Measurements from ENCODE around the gene ATF6B.
A peak's percentile ranks its signal among the peaks of the same experiment; 100 is the strongest.

Gene ATF6B

DNA sequence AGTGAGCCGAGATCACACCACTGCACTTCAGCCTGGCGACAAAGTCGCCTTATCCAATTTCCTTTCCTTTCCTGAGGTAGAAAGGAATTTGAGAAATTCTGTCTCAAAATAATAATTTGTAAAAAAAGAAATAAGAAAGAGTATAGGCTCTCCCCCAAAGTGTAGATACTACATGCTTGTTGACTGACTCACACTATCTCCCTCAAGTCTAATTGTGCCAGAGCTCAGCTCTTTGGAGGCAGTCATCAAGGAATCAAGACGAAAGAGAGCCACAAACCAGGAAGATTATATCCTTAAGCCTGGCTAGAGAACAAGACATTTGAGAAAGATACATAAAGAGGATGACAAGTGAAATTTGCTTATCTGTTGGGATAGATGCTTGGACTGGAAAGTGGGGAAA lies 5.7 kb upstream of the ATF6B start:
- Histone ChIP-seq H3K18ac (ENCODE audit: low read depth in 1 of 2, low read length in 2 of 2) (no peak overlapping the region), H3K4me3 (ENCODE audit: insufficient read depth in 1 of 2, low read depth in 1 of 2, low read length in 2 of 2) (no peak overlapping the region), H3K79me1 (replicated peaks; ENCODE audit: low read length, poor library complexity, severe bottlenecking) (peaks cover 10% of the 10 kb centered on the region), H2BK15ac (ENCODE audit: low read depth, poor library complexity, severe bottlenecking) (no peak overlapping the region), H2BK120ac (ENCODE audit: low read depth, low read length) (no peak overlapping the region), H4K8ac (ENCODE audit: low read length) (no peak overlapping the region), H2BK12ac (ENCODE audit: low read length in 2 of 2) (no peak overlapping the region), H4K91ac (ENCODE audit: low read length) (no peak overlapping the region), H2BK5ac (ENCODE audit: low read depth, low read length, poor library complexity, severe bottlenecking) (no peak overlapping the region), H2AFZ (ENCODE audit: low read depth, low read length) (no peak overlapping the region), H3K4me1 (ENCODE audit: control insufficient read depth, insufficient read depth, low read depth, low read length) (peaks cover 11% of the 10 kb centered on the region), H3K27ac (ENCODE audit: low read length, poor library complexity, severe bottlenecking) (no peak overlapping the region), H2AK5ac (ENCODE audit: low read length, severe bottlenecking) (no peak overlapping the region), H3K23ac (ENCODE audit: low read length in 2 of 2) (no peak overlapping the region), H3K9ac (ENCODE audit: low read length) (no peak overlapping the region), H3K9me3 (ENCODE audit: control insufficient read depth, low read length) (no peaks in the 10 kb centered on the region), H3K14ac (ENCODE audit: low read length in 2 of 2) (no peak overlapping the region), H3K4ac (ENCODE audit: low read depth in 1 of 2, low read length in 2 of 2) (no peak overlapping the region), H3K36me3 (ENCODE audit: control insufficient read depth in 1 of 2, insufficient read depth in 2 of 2, low read depth in 1 of 2, low read length in 2 of 2) (no peaks in the 10 kb centered on the region), H3K27me3 (ENCODE audit: control insufficient read depth in 1 of 2, insufficient read depth in 1 of 2, low read length in 2 of 2) (peaks cover 0 to 6% of the 10 kb centered on the region in 2 experiments), H3K4me2 (ENCODE audit: low read length, poor library complexity, severe bottlenecking) (no peak overlapping the region)
- WGBS = 53% methylated on average over 1 of the region's 4 CpGs
- DNase-seq = no peak

DNA sequence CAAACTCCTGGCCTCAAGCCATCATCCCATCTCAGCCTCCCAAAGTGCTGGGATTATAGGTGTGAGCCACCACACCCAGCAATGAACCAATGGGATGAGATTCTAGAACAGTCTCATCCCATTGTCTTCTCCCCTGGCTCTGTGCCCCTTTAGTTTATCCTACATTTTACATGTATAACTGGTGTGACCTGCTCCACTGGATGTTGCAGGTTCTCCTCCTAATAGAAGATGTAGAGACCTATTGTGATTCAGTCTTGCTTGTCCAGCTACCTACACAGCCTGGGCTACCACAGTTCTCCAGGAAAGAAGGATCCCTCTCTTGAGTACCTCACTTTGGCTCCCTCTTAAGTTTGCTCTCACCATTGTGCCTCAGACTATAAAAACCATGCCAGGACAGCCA lies 4.1 kb upstream of the ATF6B start:
- Histone ChIP-seq H3K4me2 (ENCODE audit: low read length, poor library complexity, severe bottlenecking) (no peak overlapping the region), H2BK15ac (ENCODE audit: low read depth, poor library complexity, severe bottlenecking) (no peak overlapping the region), H3K18ac (ENCODE audit: low read depth in 1 of 2, low read length in 2 of 2) (no peak overlapping the region), H3K36me3 (ENCODE audit: control insufficient read depth in 1 of 2, insufficient read depth in 2 of 2, low read depth in 1 of 2, low read length in 2 of 2) (no peaks in the 10 kb centered on the region), H2BK12ac (ENCODE audit: low read length in 2 of 2) (no peak overlapping the region), H2BK120ac (ENCODE audit: low read depth, low read length) (no peak overlapping the region), H3K4ac (ENCODE audit: low read depth in 1 of 2, low read length in 2 of 2) (no peak overlapping the region), H3K14ac (ENCODE audit: low read length in 2 of 2) (no peak overlapping the region), H2AFZ (ENCODE audit: low read depth, low read length) (no peak overlapping the region), H3K27me3 (ENCODE audit: control insufficient read depth in 1 of 2, insufficient read depth in 1 of 2, low read length in 2 of 2) (peaks cover 0 to 6% of the 10 kb centered on the region in 2 experiments), H3K23ac (ENCODE audit: low read length in 2 of 2) (no peak overlapping the region), H3K9ac (ENCODE audit: low read length) (no peak overlapping the region), H3K9me3 (ENCODE audit: control insufficient read depth, low read length) (no peaks in the 10 kb centered on the region), H2AK5ac (ENCODE audit: low read length, severe bottlenecking) (no peak overlapping the region), H2BK5ac (ENCODE audit: low read depth, low read length, poor library complexity, severe bottlenecking) (no peak overlapping the region), H3K27ac (ENCODE audit: low read length, poor library complexity, severe bottlenecking) (no peak overlapping the region), H3K4me1 (ENCODE audit: control insufficient read depth, insufficient read depth, low read depth, low read length) (peaks cover 19% of the 10 kb centered on the region), H3K4me3 (ENCODE audit: insufficient read depth in 1 of 2, low read depth in 1 of 2, low read length in 2 of 2) (no peak overlapping the region), H4K91ac (ENCODE audit: low read length) (no peak overlapping the region), H3K79me1 (replicated peaks; ENCODE audit: low read length, poor library complexity, severe bottlenecking) (peaks cover 21% of the 10 kb centered on the region), H4K8ac (ENCODE audit: low read length) (no peak overlapping the region)
- no peak for DNase-seq

DNA sequence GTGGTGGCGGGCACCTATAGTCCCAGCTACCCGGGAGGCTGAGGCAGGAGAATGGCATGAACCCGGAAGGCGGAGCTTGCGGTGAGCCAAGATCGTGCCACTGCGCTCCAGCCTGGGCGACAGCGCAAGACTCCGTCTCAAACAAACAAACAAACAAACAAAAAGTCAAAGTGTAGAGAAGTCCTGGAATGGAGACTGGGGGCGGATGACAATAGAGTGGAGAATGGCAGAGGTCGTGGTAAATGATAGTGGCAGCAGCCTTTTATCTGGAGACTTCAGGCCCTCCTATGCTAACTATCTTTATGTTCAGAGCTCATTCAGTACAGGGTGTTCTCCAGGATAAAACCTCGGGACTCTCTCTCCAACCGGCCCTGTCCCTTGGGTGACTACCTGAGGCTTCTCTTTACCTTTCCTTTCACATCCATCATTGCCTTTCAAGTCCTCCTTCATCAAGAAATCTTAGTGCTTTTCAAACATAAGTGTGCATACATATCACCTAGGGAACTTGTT lies 3.4 kb upstream of the ATF6B start:
- Histone ChIP-seq H3K27ac (ENCODE audit: low read length, poor library complexity, severe bottlenecking) (no peak overlapping the region), H3K18ac (ENCODE audit: low read depth in 1 of 2, low read length in 2 of 2) (no peak overlapping the region), H2BK120ac (ENCODE audit: low read depth, low read length) (no peak overlapping the region), H2BK12ac (ENCODE audit: low read length in 2 of 2) (no peak overlapping the region), H3K9ac (ENCODE audit: low read length) (no peak overlapping the region), H3K4ac (ENCODE audit: low read depth in 1 of 2, low read length in 2 of 2) (no peak overlapping the region), H2BK5ac (ENCODE audit: low read depth, low read length, poor library complexity, severe bottlenecking) (no peak overlapping the region), H3K4me2 (ENCODE audit: low read length, poor library complexity, severe bottlenecking) (no peak overlapping the region), H2AK5ac (ENCODE audit: low read length, severe bottlenecking) (no peak overlapping the region), H3K36me3 (ENCODE audit: control insufficient read depth in 1 of 2, insufficient read depth in 2 of 2, low read depth in 1 of 2, low read length in 2 of 2) (peaks cover 0 to 6% of the 10 kb centered on the region in 2 experiments), H2AFZ (ENCODE audit: low read depth, low read length) (no peak overlapping the region), H4K91ac (ENCODE audit: low read length) (no peak overlapping the region), H3K14ac (ENCODE audit: low read length in 2 of 2) (no peak overlapping the region), H3K4me1 (ENCODE audit: control insufficient read depth, insufficient read depth, low read depth, low read length) (peaks cover 22% of the 10 kb centered on the region), H3K27me3 (ENCODE audit: control insufficient read depth in 1 of 2, insufficient read depth in 1 of 2, low read length in 2 of 2) (peaks cover 0 to 6% of the 10 kb centered on the region in 2 experiments), H3K9me3 (ENCODE audit: control insufficient read depth, low read length) (no peaks in the 10 kb centered on the region), H3K79me1 (replicated peaks; ENCODE audit: low read length, poor library complexity, severe bottlenecking) (peaks cover 27% of the 10 kb centered on the region), H3K4me3 (ENCODE audit: insufficient read depth in 1 of 2, low read depth in 1 of 2, low read length in 2 of 2) (no peak overlapping the region), H3K23ac (ENCODE audit: low read length in 2 of 2) (no peak overlapping the region), H2BK15ac (ENCODE audit: low read depth, poor library complexity, severe bottlenecking) (no peak overlapping the region), H4K8ac (ENCODE audit: low read length) (no peak overlapping the region)
- 99% methylated on average over 6 of the region's 14 CpGs for WGBS
- DNase-seq = no peak

DNA sequence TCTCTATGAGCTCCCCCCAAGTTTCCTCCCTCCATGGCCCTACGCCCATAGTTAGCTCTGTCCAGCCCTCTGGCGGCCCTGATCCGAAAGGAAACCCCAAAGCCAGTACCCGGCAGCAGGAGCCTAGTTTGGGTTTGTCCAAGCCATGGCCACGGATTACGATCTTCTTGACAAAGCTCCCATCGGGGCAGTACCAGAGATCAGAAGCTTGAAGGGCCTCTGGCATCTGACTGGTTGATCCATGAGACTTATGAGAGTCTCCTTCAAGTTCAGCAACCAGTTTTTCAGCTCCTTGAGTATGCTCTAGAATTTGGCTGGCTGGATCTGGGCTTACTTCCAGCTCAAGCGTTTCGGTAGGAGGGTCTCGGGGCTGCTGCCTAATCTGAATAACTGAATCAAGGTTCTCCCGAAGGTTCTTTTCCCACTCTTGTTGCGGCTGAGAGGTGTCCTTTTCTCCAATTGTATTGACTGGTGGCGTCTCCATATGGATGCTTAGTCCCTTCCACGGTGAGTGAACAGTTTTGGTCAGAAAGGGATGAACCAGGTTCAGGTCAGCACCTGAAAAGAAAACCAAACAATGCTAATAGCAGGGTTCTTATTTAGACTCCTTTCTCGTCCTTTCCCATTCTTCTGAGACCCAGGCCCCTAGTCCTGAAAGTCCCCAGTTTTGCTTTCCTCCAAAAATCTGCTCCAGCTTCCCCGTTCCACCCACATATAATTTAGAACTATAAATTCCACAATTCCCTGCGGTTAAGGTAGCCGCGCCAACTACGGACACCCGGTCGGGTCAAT lies 1.4 kb upstream of the ATF6B start:
- Histone ChIP-seq H3K36me3 (ENCODE audit: control insufficient read depth in 1 of 2, insufficient read depth in 2 of 2, low read depth in 1 of 2, low read length in 2 of 2) (peaks cover 6 to 25% of the 10 kb centered on the region in 2 experiments), H3K79me1 (replicated peaks; ENCODE audit: low read length, poor library complexity, severe bottlenecking) (peaks cover 36% of the 10 kb centered on the region), H3K23ac (ENCODE audit: low read length in 2 of 2) (no peak overlapping the region), H3K4ac (ENCODE audit: low read depth in 1 of 2, low read length in 2 of 2) (peak overlapping the region in 1 of 2 experiments; percentile 72), H3K27ac (ENCODE audit: low read length, poor library complexity, severe bottlenecking) (peak overlapping the region; percentile 71), H2BK5ac (ENCODE audit: low read depth, low read length, poor library complexity, severe bottlenecking) (peak overlapping the region; percentile 79), H2AK5ac (ENCODE audit: low read length, severe bottlenecking) (peak overlapping the region; percentile 4), H3K4me1 (ENCODE audit: control insufficient read depth, insufficient read depth, low read depth, low read length) (peaks cover 22% of the 10 kb centered on the region), H3K14ac (ENCODE audit: low read length in 2 of 2) (no peak overlapping the region), H2BK120ac (ENCODE audit: low read depth, low read length) (peak overlapping the region; percentile 64), H2BK12ac (ENCODE audit: low read length in 2 of 2) (peak overlapping the region; percentile 51 to 93), H3K4me2 (ENCODE audit: low read length, poor library complexity, severe bottlenecking) (peak overlapping the region; percentile 84), H3K18ac (ENCODE audit: low read depth in 1 of 2, low read length in 2 of 2) (peak overlapping the region; percentile 49 to 82), H3K27me3 (ENCODE audit: control insufficient read depth in 1 of 2, insufficient read depth in 1 of 2, low read length in 2 of 2) (peaks cover 0 to 3% of the 10 kb centered on the region in 2 experiments), H3K9ac (ENCODE audit: low read length) (peak overlapping the region; percentile 99), H3K9me3 (ENCODE audit: control insufficient read depth, low read length) (no peaks in the 10 kb centered on the region), H2BK15ac (ENCODE audit: low read depth, poor library complexity, severe bottlenecking) (peak overlapping the region; percentile 48), H4K8ac (ENCODE audit: low read length) (peak overlapping the region; percentile 91), H3K4me3 (ENCODE audit: insufficient read depth in 1 of 2, low read depth in 1 of 2, low read length in 2 of 2) (peak overlapping the region; percentile 75 to 91), H4K91ac (ENCODE audit: low read length) (no peak overlapping the region), H2AFZ (ENCODE audit: low read depth, low read length) (no peak overlapping the region)
- no peak for DNase-seq
- 48% methylated on average over 21 of the region's 22 CpGs for WGBS
